K562 (cell line): ENCODE measurements around the gene ZNF350. TPM values are rescaled to one million over a fixed set of nuclear protein-coding genes. Genes with fewer than 3 reads are reported as not detected.

Source experiments
- ATF6 ChIP-seq: sonication (generic); formaldehyde crosslinking; IDR thresholded peaks from 2 replicates; pipeline ENCODE4 v1.4.0; 2020; ENCODE audit warnings: mild to moderate bottlenecking, missing genetic modification reagents
- BRF1 ChIP-seq: IDR thresholded peaks from 3 replicates; pipeline ENCODE4 v1.6.1; 2011; ENCODE audit warnings: borderline replicate concordance, mild to moderate bottlenecking; ENCODE audit not compliant: insufficient read length; ENCODE audit errors: extremely low read depth
- CBFA2T2 ChIP-seq: fragments of 450-650 bp; conservative IDR thresholded peaks from 2 replicates; pipeline ENCODE4 v1.6.1; 2017; ENCODE audit warnings: mild to moderate bottlenecking
- GTF2F1 ChIP-seq: IDR thresholded peaks from 2 replicates; pipeline ENCODE4 v1.6.1; 2011; ENCODE audit warnings: low read depth, low read length, improper control_type of control experiment
- HDAC3 ChIP-seq: fragments of 450-650 bp; IDR thresholded peaks from 2 replicates; pipeline ENCODE4 v1.6.1; 2018; ENCODE audit warnings: borderline replicate concordance, mild to moderate bottlenecking, moderate library complexity; ENCODE audit not compliant: partially characterized antibody
- JUND ChIP-seq, 2 experiments: IDR thresholded peaks; 2 replicates in 1 of 2; 3 replicates in 1 of 2; pipeline ENCODE4 v1.6.1; 2011; ENCODE audit warnings: borderline replicate concordance in 2 of 2, low read depth in 2 of 2, low read length in 2 of 2, improper control_type of control experiment in 1 of 2, missing biosample characterization in 1 of 2, missing genetic modification characterization in 1 of 2, missing genetic modification reagents in 1 of 2
- KDM1A ChIP-seq, 2 experiments: fragments of 450-650 bp; IDR thresholded peaks; 2 replicates each; pipeline ENCODE4 v1.6.1; 2016; ENCODE audit warnings: mild to moderate bottlenecking in 2 of 2
- NRF1 ChIP-seq, 2 experiments: fragments of 450-650 bp; IDR thresholded peaks in 1 of 2; conservative IDR thresholded peaks in 1 of 2; 2 replicates each; pipeline ENCODE4 v1.6.1; 2014; ENCODE audit warnings: mild to moderate bottlenecking in 2 of 2
- PHF20 ChIP-seq: fragments of 450-650 bp; IDR thresholded peaks from 2 replicates; pipeline ENCODE4 v1.6.1; 2018; ENCODE audit not compliant: partially characterized antibody
- PHF21A ChIP-seq: fragments of 450-650 bp; IDR thresholded peaks from 2 replicates; pipeline ENCODE4 v1.6.1; 2017; ENCODE audit warnings: low read depth, borderline replicate concordance
- RFX7 ChIP-seq: fragments of 250-450 bp; sonication (Bioruptor Pico); IDR thresholded peaks from 2 replicates; pipeline ENCODE4 v1.5.1; 2021; ENCODE audit warnings: mild to moderate bottlenecking
- TAF7 ChIP-seq: fragments of 450-650 bp; IDR thresholded peaks from 2 replicates; pipeline ENCODE4 v1.6.1; 2016; ENCODE audit warnings: missing genetic modification characterization, missing compliant biosample characterization
- XRCC4 ChIP-seq: IDR thresholded peaks from one replicate; pipeline ENCODE4 v1.6.1; 2011; ENCODE audit not compliant: insufficient read depth, insufficient read length; ENCODE audit errors: extremely low read depth
- ZHX1 ChIP-seq: fragments of 150-350 bp; conservative IDR thresholded peaks from 2 replicates; pipeline ENCODE4 v1.6.1; 2014; ENCODE audit warnings: low read length
- ZNF146 ChIP-seq: IDR thresholded peaks from one replicate; pipeline ENCODE4 v1.6.1; 2018; ENCODE audit warnings: missing compliant biosample characterization; ENCODE audit not compliant: unreplicated experiment
- ZNF175 ChIP-seq: fragments of 200-800 bp; sonication (Bioruptor generic); IDR thresholded peaks from 2 replicates; pipeline ENCODE4 v1.6.1; 2016; ENCODE audit warnings: low read depth, mild to moderate bottlenecking, missing genetic modification characterization, missing compliant biosample characterization
- polyA plus RNA-seq, 8 experiments: library from polyadenylated mRNA; depleted of rRNA in 4 of 8; stranded (reverse) in 5 of 8; unstranded in 3 of 8; fragments of >200 nt; fragmentation: Nextera tagmentation in 2 of 8; fragmentation: Illumina TruSeq in 1 of 8; extraction: Ambion mirVana in 2 of 8; extraction: Trizol in 1 of 8; gene quantifications; 2 replicates each; pipeline versions ENCODE4 v1.2.1 to v1.2.3, GENCODE V29; 2011 to 2014; ENCODE audit warnings: inconsistent platforms in 1 of 8, missing spikeins in 1 of 8
- total RNA-seq, 7 experiments: library from RNA; depleted of rRNA in 6 of 7; stranded (reverse); fragments of >200 nt in 6 of 7; fragmentation: Illumina TruSeq in 2 of 7; extraction: Trizol in 2 of 7; gene quantifications; 2 replicates each; pipeline versions ENCODE4 v1.2.1 to v1.2.3, GENCODE V29; 2011 to 2021; ENCODE audit warnings: low replicate concordance in 1 of 7
- TF ChIP-seq, protein P1 (sequence below): sonication (generic); formaldehyde crosslinking; IDR thresholded peaks from 2 replicates; pipeline ENCODE4 v1.8.1; 2023; ENCODE audit warnings: mild to moderate bottlenecking, missing genetic modification reagents

ZNF350 gene
- total and polyA plus RNA-seq, 9 of the 15 experiments (the other 6 are each of a cell fraction or from before 2014, with no cell fraction given), result 1.7 to 4.8 (median 2.9) TPM

DNA sequence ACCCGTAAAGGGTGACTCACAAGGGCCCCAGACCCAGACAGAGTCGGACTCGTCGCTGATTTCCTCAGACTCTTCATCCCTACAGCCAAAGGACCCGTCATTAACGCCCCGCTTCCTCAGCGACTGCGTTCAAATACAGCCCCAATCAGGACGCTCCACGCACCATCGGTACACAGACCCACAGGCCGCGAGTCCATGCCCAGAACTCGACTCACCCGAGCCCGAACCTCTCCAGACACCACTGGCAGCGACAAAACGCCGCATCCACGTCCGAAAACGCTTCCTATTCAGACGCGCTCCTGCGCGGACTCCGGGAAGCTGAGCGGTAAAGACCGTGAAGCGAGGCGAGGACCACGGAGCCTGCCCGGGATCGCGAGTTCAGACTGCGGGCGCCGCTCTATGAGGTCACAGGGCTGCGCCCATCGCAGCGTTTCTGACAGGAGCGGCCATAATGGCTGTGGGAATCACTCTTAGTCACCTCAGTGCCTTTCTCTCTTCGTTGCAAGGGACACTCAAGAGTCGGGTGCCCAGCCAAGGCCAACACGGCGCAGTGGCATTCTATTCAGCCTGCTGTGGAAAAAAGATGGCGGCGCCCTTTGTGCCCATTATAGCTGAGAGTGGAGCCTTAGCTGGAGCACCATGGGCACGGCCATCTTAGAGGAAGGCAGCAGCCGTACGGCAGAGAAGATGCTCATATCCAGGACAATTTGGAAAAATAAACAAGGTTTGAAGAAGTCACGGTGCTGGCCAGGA is 41.6 kb upstream of the ZNF350 start, which contains the start of gene ZNF614 (continued):
- TF ChIP-seq, protein P1, sequence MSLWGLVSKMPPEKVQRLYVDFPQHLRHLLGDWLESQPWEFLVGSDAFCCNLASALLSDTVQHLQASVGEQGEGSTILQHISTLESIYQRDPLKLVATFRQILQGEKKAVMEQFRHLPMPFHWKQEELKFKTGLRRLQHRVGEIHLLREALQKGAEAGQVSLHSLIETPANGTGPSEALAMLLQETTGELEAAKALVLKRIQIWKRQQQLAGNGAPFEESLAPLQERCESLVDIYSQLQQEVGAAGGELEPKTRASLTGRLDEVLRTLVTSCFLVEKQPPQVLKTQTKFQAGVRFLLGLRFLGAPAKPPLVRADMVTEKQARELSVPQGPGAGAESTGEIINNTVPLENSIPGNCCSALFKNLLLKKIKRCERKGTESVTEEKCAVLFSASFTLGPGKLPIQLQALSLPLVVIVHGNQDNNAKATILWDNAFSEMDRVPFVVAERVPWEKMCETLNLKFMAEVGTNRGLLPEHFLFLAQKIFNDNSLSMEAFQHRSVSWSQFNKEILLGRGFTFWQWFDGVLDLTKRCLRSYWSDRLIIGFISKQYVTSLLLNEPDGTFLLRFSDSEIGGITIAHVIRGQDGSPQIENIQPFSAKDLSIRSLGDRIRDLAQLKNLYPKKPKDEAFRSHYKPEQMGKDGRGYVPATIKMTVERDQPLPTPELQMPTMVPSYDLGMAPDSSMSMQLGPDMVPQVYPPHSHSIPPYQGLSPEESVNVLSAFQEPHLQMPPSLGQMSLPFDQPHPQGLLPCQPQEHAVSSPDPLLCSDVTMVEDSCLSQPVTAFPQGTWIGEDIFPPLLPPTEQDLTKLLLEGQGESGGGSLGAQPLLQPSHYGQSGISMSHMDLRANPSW, result peak; percentile 44; the same call in 1 of the 2 replicates
- no peak for TF ChIP-seq ZNF146 (CRISPR knock-in tag)
- TF ChIP-seq JUND (IDR thresholded peaks at IDR 0.05; ENCODE audit: borderline replicate concordance, low read depth, low read length), result peak; percentile 71
- peak; percentile 68; the same call in 2 of the 3 replicates for TF ChIP-seq JUND (tag; IDR thresholded peaks at IDR 0.05; ENCODE audit: borderline replicate concordance, low read depth, low read length)
- TF ChIP-seq XRCC4, result no peak
- TF ChIP-seq BRF1, result no peak
- no peak for TF ChIP-seq HDAC3
- TF ChIP-seq KDM1A (IDR thresholded peaks at IDR 0.05), result no peak
- TF ChIP-seq CBFA2T2, result no peak
- peak; percentile 74; the same call in 1 of the 2 replicates for TF ChIP-seq ZNF175
- no peak; the same call in 1 of the 2 replicates for TF ChIP-seq TAF7 (tag)
- TF ChIP-seq PHF21A, result no peak
- 0 out of 2 replicates have a peak, but pooled peaks have one; percentile 67 for TF ChIP-seq ZHX1
- peak; percentile 89 for TF ChIP-seq PHF20
- no peak for TF ChIP-seq ATF6 (CRISPR knock-in tag)
- TF ChIP-seq RFX7 (CRISPR knock-in tag), result no peak
- peak; percentile 74 to 80 for TF ChIP-seq NRF1 (conservative IDR thresholded peaks at IDR 0.05 in 1 of 2, IDR thresholded peaks at IDR 0.05 in 1 of 2)
- TF ChIP-seq GTF2F1, result peak; percentile 77; the same call in 1 of the 2 replicates
